Vagina (tissue), 2 donors: Measurements from ENCODE around the gene SNF8. TPM values are rescaled to one million over a fixed set of nuclear protein-coding genes. Genes with fewer than 3 reads are reported as not detected.

Source experiments
- DNase-seq, 2 donors: peaks; one replicate each; pipeline ENCODE4 v3.0.0-alpha.2; 2017; ENCODE audit errors: extremely low spot score in 2 of 2
- H3K27ac ChIP-seq: fragments of 200-600 bp; sonication (generic); one replicate; pipeline ENCODE4 v1.5.1; 2019
- H3K27me3 ChIP-seq: fragments of 200-600 bp; sonication (generic); one replicate; pipeline ENCODE4 v1.5.1; 2019
- H3K36me3 ChIP-seq, 2 donors: fragments of 200-600 bp; sonication (generic); one replicate each; pipeline ENCODE4 v1.5.1; 2017 to 2019
- H3K4me1 ChIP-seq: fragments of 200-600 bp; sonication (generic); one replicate; pipeline ENCODE4 v1.5.1; 2019
- H3K4me3 ChIP-seq, 2 donors: fragments of 200-600 bp; sonication (generic); 1 replicate in 1 of 2; 2 replicates in 1 of 2; pipeline ENCODE4 v1.5.1; 2016 to 2019
- H3K9me3 ChIP-seq: fragments of 200-600 bp; sonication (generic); one replicate; pipeline ENCODE4 v1.5.1; 2019
- CTCF ChIP-seq, 3 experiments: fragments of 450-650 bp in 2 of 3; fragments of 200-600 bp in 1 of 3; sonication (generic) in 1 of 3; IDR thresholded peaks; one replicate each; pipeline ENCODE4 v1.5.1; 2017 to 2019; ENCODE audit warnings: antibody characterized with exemption in 3 of 3, mild to moderate bottlenecking in 2 of 3, moderate library complexity in 2 of 3
- POLR2A ChIP-seq, 2 donors: fragments of 450-650 bp; IDR thresholded peaks; one replicate each; pipeline ENCODE4 v1.6.1; 2017; ENCODE audit warnings: antibody characterized with exemption in 2 of 2, mild to moderate bottlenecking in 2 of 2, moderate library complexity in 2 of 2
- POLR2AphosphoS5 ChIP-seq, 2 donors: sonication (generic); formaldehyde crosslinking; IDR thresholded peaks; one replicate each; pipeline ENCODE4 v1.9.0; 2017; ENCODE audit warnings: antibody characterized with exemption in 2 of 2, mild to moderate bottlenecking in 2 of 2, low read depth in 1 of 2; ENCODE audit not compliant: insufficient read depth in 1 of 2
- intact Hi-C: fragments of 100-400 bp; cut with DNase I; formaldehyde crosslinking; loops from one replicate; pipeline ENCODE4 v1.15.1; 2023
- total RNA-seq: library from RNA; depleted of rRNA; stranded (reverse); fragments of >200 nt; gene quantifications from one replicate; pipeline ENCODE4 v1.2.3, GENCODE V29; 2016

Gene SNF8
- total RNA-seq, 1 donor from 2014 or later: 64.1 TPM

GRCh38 chr17:48933035-48933434 lies 11.6 kb downstream of the SNF8 start:
- no peak for TF ChIP-seq POLR2A (IDR thresholded peaks at IDR 0.05)
- no peak for TF ChIP-seq CTCF (IDR thresholded peaks at IDR 0.05)
- TF ChIP-seq POLR2AphosphoS5 (IDR thresholded peaks at IDR 0.05; ENCODE audit: insufficient read depth in 1 of 2, low read depth in 1 of 2): no peak
- no peaks in the 10 kb centered on the region for H3K9me3 ChIP-seq
- intact Hi-C loops: no loop called here
- peaks cover 0 to 83% of the 10 kb centered on the region in 2 donors for H3K36me3 ChIP-seq
- H3K27ac ChIP-seq: no peak overlapping the region
- no peaks in the 10 kb centered on the region for H3K4me1 ChIP-seq
- no peak overlapping the region for H3K4me3 ChIP-seq
- DNase-seq: no peak
- H3K27me3 ChIP-seq: no peaks in the 10 kb centered on the region

- Histone ChIP-seq H3K36me3 (peaks cover 0 to 83% of the 10 kb centered on the region in 2 donors), H3K27me3 (no peaks in the 10 kb centered on the region), H3K9me3 (no peaks in the 10 kb centered on the region), H3K4me3 (no peak overlapping the region), H3K4me1 (no peaks in the 10 kb centered on the region), H3K27ac (no peak overlapping the region)
- TF ChIP-seq CTCF (IDR thresholded peaks at IDR 0.05) (no peak), POLR2A (IDR thresholded peaks at IDR 0.05) (no peak), POLR2AphosphoS5 (IDR thresholded peaks at IDR 0.05; ENCODE audit: insufficient read depth in 1 of 2, low read depth in 1 of 2) (no peak)
- no peak for DNase-seq
- intact Hi-C loops: no loop called here
Measured at GRCh38 chr17:48930435-48930873, 14.2 kb downstream of the SNF8 start.

GRCh38 chr17:48929812-48930165 lies 14.9 kb downstream of the SNF8 start:
- intact Hi-C loops: no loop called here
- Histone ChIP-seq H3K36me3 (peaks cover 0 to 87% of the 10 kb centered on the region in 2 donors), H3K27me3 (no peaks in the 10 kb centered on the region), H3K9me3 (no peaks in the 10 kb centered on the region), H3K27ac (no peak overlapping the region), H3K4me3 (no peak overlapping the region), H3K4me1 (no peaks in the 10 kb centered on the region)
- no peak for DNase-seq
- TF ChIP-seq CTCF (IDR thresholded peaks at IDR 0.05): no peak
- no peak for TF ChIP-seq POLR2A (IDR thresholded peaks at IDR 0.05)
- TF ChIP-seq POLR2AphosphoS5 (IDR thresholded peaks at IDR 0.05; ENCODE audit: insufficient read depth in 1 of 2, low read depth in 1 of 2): no peak

GRCh38 chr17:48928876-48929811 lies 15.5 kb downstream of the SNF8 start:
- Histone ChIP-seq H3K4me1 (no peaks in the 10 kb centered on the region), H3K36me3 (peaks cover 0 to 88% of the 10 kb centered on the region in 2 donors), H3K27ac (no peak overlapping the region)

More at GRCh38 chr17:48928876-48929811, 15.5 kb downstream of the SNF8 start:
- intact Hi-C loops: no loop called here
- TF ChIP-seq POLR2A (IDR thresholded peaks at IDR 0.05) (no peak), CTCF (IDR thresholded peaks at IDR 0.05) (no peak), POLR2AphosphoS5 (IDR thresholded peaks at IDR 0.05; ENCODE audit: insufficient read depth in 1 of 2, low read depth in 1 of 2) (no peak)
- H3K27me3 ChIP-seq: no peaks in the 10 kb centered on the region
- DNase-seq: no peak
- H3K9me3 ChIP-seq: no peaks in the 10 kb centered on the region
- H3K4me3 ChIP-seq: no peak overlapping the region
